IMR-90 (cell line): ENCODE data around the gene DPH3. TPM values are rescaled to one million over a fixed set of nuclear protein-coding genes. Genes with fewer than 3 reads are reported as not detected.

Experiments used
- ATAC-seq: fragments of 200-7000 bp; cut with Tn5 transposase; 2 replicates; pipeline ENCODE4 v1.9.1; 2020; ENCODE audit warnings: low read depth, mild to moderate bottlenecking, moderate library complexity
- BruUV-seq: library from RNA; stranded (reverse); fragments of 400-500 nt; replicated peaks from 2 replicates; lab custom pipeline; 2021; lab: Mats Ljungman, UMichigan
- CTCF ChIA-PET: fragments of 300-600 bp; formaldehyde crosslinking; extraction: SDS; loops from one replicate; lab custom pipeline; 2021; ENCODE audit warnings: antibody characterized with exemption; lab: Yijun Ruan, JAX
- POLR2A ChIA-PET: fragments of 300-600 bp; sonication (Branson Sonifier 250); formaldehyde crosslinking; loops from one replicate; lab custom pipeline; 2022; ENCODE audit warnings: antibody characterized with exemption; ENCODE audit not compliant: unreplicated experiment; lab: Charles Lee
- DNase-seq: peaks from one replicate; pipeline ENCODE4 v3.0.0; 2013
- H2AFZ ChIP-seq: replicated peaks from 2 replicates; pipeline ENCODE3; 2013; ENCODE audit warnings: low read length, mild to moderate bottlenecking; ENCODE audit not compliant: poor library complexity
- H2AK5ac ChIP-seq: 2 replicates; pipeline ENCODE4 v1.6.1; 2013; ENCODE audit warnings: low read depth, low read length, inconsistent platforms
- H2AK9ac ChIP-seq: replicated peaks from 2 replicates; pipeline ENCODE3; 2013; ENCODE audit warnings: mild to moderate bottlenecking, low read depth, low read length, moderate library complexity; ENCODE audit not compliant: poor library complexity
- H2BK120ac ChIP-seq: 2 replicates; pipeline ENCODE4 v1.6.1; 2013; ENCODE audit warnings: low read depth, low read length, inconsistent platforms
- H2BK15ac ChIP-seq: 3 replicates; pipeline ENCODE4 v1.6.1; 2013; ENCODE audit warnings: low read depth, low read length, inconsistent platforms
- H2BK20ac ChIP-seq: 2 replicates; pipeline ENCODE4 v1.6.1; 2013; ENCODE audit warnings: low read depth, mild to moderate bottlenecking, inconsistent platforms, low read length, moderate library complexity
- H2BK5ac ChIP-seq: 2 replicates; pipeline ENCODE4 v1.6.1; 2013; ENCODE audit warnings: mild to moderate bottlenecking, low read depth, low read length, inconsistent platforms; ENCODE audit not compliant: poor library complexity, severe bottlenecking
- H3K14ac ChIP-seq: replicated peaks from 2 replicates; pipeline ENCODE4 v1.6.1; 2013; ENCODE audit warnings: low read depth, low read length, inconsistent platforms
- H3K18ac ChIP-seq: 2 replicates; pipeline ENCODE4 v1.6.1; 2013; ENCODE audit warnings: low read depth, low read length, control low read depth
- H3K23ac ChIP-seq: 2 replicates; pipeline ENCODE4 v1.6.1; 2013; ENCODE audit warnings: low read depth, low read length, inconsistent platforms
- H3K27ac ChIP-seq: 2 replicates; pipeline ENCODE4 v1.5.1; 2013; ENCODE audit warnings: mild to moderate bottlenecking, control low read depth, low read length; ENCODE audit not compliant: insufficient read depth
- H3K27me3 ChIP-seq: 2 replicates; pipeline ENCODE4 v1.6.1; 2013; ENCODE audit warnings: low read length; ENCODE audit not compliant: control insufficient read depth, insufficient read depth
- H3K36me3 ChIP-seq: 2 replicates; pipeline ENCODE4 v1.6.1; 2013; ENCODE audit warnings: low read length, mixed read lengths; ENCODE audit not compliant: control insufficient read depth, insufficient read depth
- H3K4ac ChIP-seq: 2 replicates; pipeline ENCODE4 v1.6.1; 2013; ENCODE audit warnings: low read depth, low read length, inconsistent platforms
- H3K4me1 ChIP-seq: 2 replicates; pipeline ENCODE4 v1.6.1; 2013; ENCODE audit warnings: low read length, mixed read lengths; ENCODE audit not compliant: control insufficient read depth, insufficient read depth
- H3K4me2 ChIP-seq: 2 replicates; pipeline ENCODE4 v1.6.1; 2013; ENCODE audit warnings: low read depth, mild to moderate bottlenecking, control low read depth, low read length, moderate library complexity
- H3K4me3 ChIP-seq: 2 replicates; pipeline ENCODE4 v1.5.1; 2013; ENCODE audit warnings: low read depth, mild to moderate bottlenecking, control low read depth, low read length, moderate library complexity; ENCODE audit not compliant: insufficient read depth
- H3K56ac ChIP-seq: 2 replicates; pipeline ENCODE4 v1.6.1; 2013; ENCODE audit warnings: low read length, inconsistent platforms; ENCODE audit not compliant: insufficient read depth; ENCODE audit errors: extremely low read depth
- H3K79me1 ChIP-seq, 2 experiments: 2 replicates each; pipeline ENCODE4 v1.6.1; 2013; ENCODE audit warnings: low read length in 2 of 2, inconsistent platforms in 1 of 2, low read depth in 1 of 2
- H3K9ac ChIP-seq: 2 replicates; pipeline ENCODE4 v1.6.1; 2013; ENCODE audit warnings: low read depth, low read length, control low read depth
- H3K9me1 ChIP-seq: 2 replicates; pipeline ENCODE4 v1.6.1; 2013; ENCODE audit warnings: low read length, inconsistent platforms; ENCODE audit not compliant: insufficient read depth
- H3K9me3 ChIP-seq: 2 replicates; pipeline ENCODE4 v1.6.1; 2013; ENCODE audit warnings: low read length; ENCODE audit not compliant: control insufficient read depth, insufficient read depth
- H4K20me1 ChIP-seq: 2 replicates; pipeline ENCODE4 v1.6.1; 2013; ENCODE audit warnings: low read length, inconsistent platforms; ENCODE audit not compliant: insufficient read depth
- H4K5ac ChIP-seq: 2 replicates; pipeline ENCODE4 v1.6.1; 2013; ENCODE audit warnings: mild to moderate bottlenecking, low read depth, low read length, control low read depth
- H4K8ac ChIP-seq, 2 experiments: 2 replicates each; pipeline ENCODE4 v1.6.1; 2013; ENCODE audit warnings: low read depth in 2 of 2, low read length in 2 of 2, control low read depth in 1 of 2, inconsistent platforms in 1 of 2
- H4K91ac ChIP-seq: 2 replicates; pipeline ENCODE4 v1.6.1; 2013; ENCODE audit warnings: low read depth, low read length, inconsistent platforms; ENCODE audit not compliant: insufficient read depth
- BHLHE40 ChIP-seq: fragments of 150-350 bp; IDR thresholded peaks from 2 replicates; pipeline ENCODE4 v1.6.1; 2016; ENCODE audit warnings: mild to moderate bottlenecking, low read depth, low read length
- CEBPB ChIP-seq: IDR thresholded peaks from 2 replicates; pipeline ENCODE4 v1.6.1; 2012; ENCODE audit warnings: low read depth, low read length, improper control_type of control experiment
- CHD1 ChIP-seq: IDR thresholded peaks from 2 replicates; pipeline ENCODE4 v1.6.1; 2012; ENCODE audit warnings: low read depth, low read length, improper control_type of control experiment
- CTCF ChIP-seq: conservative IDR thresholded peaks from 2 replicates; pipeline ENCODE4 v1.5.1; 2012; ENCODE audit warnings: mild to moderate bottlenecking, low read depth, low read length, improper control_type of control experiment
- ELK1 ChIP-seq: fragments of 150-350 bp; IDR thresholded peaks from 2 replicates; pipeline ENCODE4 v1.6.1; 2016; ENCODE audit warnings: low read depth, mild to moderate bottlenecking, low read length, moderate library complexity, borderline replicate concordance
- FOS ChIP-seq: fragments of 150-350 bp; IDR thresholded peaks from 2 replicates; pipeline ENCODE4 v1.6.1; 2016; ENCODE audit warnings: low read depth, low read length
- MAZ ChIP-seq: IDR thresholded peaks from 2 replicates; pipeline ENCODE4 v1.6.1; 2012; ENCODE audit warnings: low read depth, mild to moderate bottlenecking, low read length, improper control_type of control experiment, moderate library complexity, borderline replicate concordance
- MXI1 ChIP-seq: IDR thresholded peaks from 2 replicates; pipeline ENCODE4 v1.6.1; 2012; ENCODE audit warnings: low read depth, mild to moderate bottlenecking, low read length, moderate library complexity, borderline replicate concordance
- NFE2L2 ChIP-seq: fragments of 150-350 bp; IDR thresholded peaks from 2 replicates; pipeline ENCODE4 v1.6.1; 2016; ENCODE audit warnings: low read depth, mild to moderate bottlenecking, low read length
- POLR2A ChIP-seq: IDR thresholded peaks from 2 replicates; pipeline ENCODE4 v1.6.1; 2012; ENCODE audit warnings: mild to moderate bottlenecking, low read depth, low read length
- RAD21 ChIP-seq: IDR thresholded peaks from 2 replicates; pipeline ENCODE4 v1.6.1; 2012; ENCODE audit warnings: low read length, improper control_type of control experiment
- RCOR1 ChIP-seq: IDR thresholded peaks from 2 replicates; pipeline ENCODE4 v1.6.1; 2012; ENCODE audit warnings: mild to moderate bottlenecking, low read length, improper control_type of control experiment; ENCODE audit not compliant: insufficient replicate concordance
- USF2 ChIP-seq: fragments of 150-350 bp; IDR thresholded peaks from 2 replicates; pipeline ENCODE4 v1.6.1; 2017; ENCODE audit warnings: mild to moderate bottlenecking, antibody characterized with exemption, low read length, low read depth
- WGBS, 2 experiments: methylation state at CpG; one replicate each; pipeline versions ENCODE4 v1.1.5 to v1.1.7; 2013; ENCODE audit warnings: missing lambda C conversion rate in 2 of 2; ENCODE audit not compliant: insufficient read length in 1 of 2; ENCODE audit errors: extremely low coverage in 2 of 2; 5-methylcytosine and 5-hydroxymethylcytosine counted together
- dilution Hi-C: fragments of 300-500 bp; cut with HindIII; formaldehyde crosslinking; loops from one replicate; pipeline ENCODE4 v1.14.3; 2018; ENCODE audit warnings: low sequenced_read_pairs; ENCODE audit not compliant: unreplicated experiment
- in situ Hi-C: fragments of 300-500 bp; cut with MboI; formaldehyde crosslinking; loops from 3 replicates; pipeline ENCODE4 v1.14.3; 2019; ENCODE audit warnings: low sequenced_read_pairs, inconsistent platforms, mixed read lengths
- intact Hi-C: fragments of 100-400 bp; cut with micrococcal nuclease; formaldehyde crosslinking; loops from 2 replicates; pipeline ENCODE4 v1.10.0; 2022
- polyA plus RNA-seq, 3 experiments: library from polyadenylated mRNA; depleted of rRNA; stranded (reverse); fragments of >200 nt; gene quantifications; 2 replicates each; pipeline ENCODE4 v1.2.3, GENCODE V29; 2012; ENCODE audit warnings: low replicate concordance in 1 of 3
- total RNA-seq: library from RNA; depleted of rRNA; stranded (reverse); fragments of >200 nt; gene quantifications from 2 replicates; pipeline ENCODE4 v1.2.3, GENCODE V29; 2012

Gene DPH3
- total and polyA plus RNA-seq, 2 of the 4 experiments (the other 2 are of a cell fraction): 12.9 to 32.1 TPM

- H3K4ac ChIP-seq: no peak overlapping the region
- no peak overlapping the region for H3K56ac ChIP-seq
- no peaks in the 10 kb centered on the region for H3K27me3 ChIP-seq
- no peak overlapping the region for H2BK20ac ChIP-seq
- H2AK5ac ChIP-seq: no peak overlapping the region
- ChIA-PET POLR2A (no interaction called here), CTCF (interaction anchor here (1.5 kb wide), 1 partner anchor 221 kb away, joined by 4 read pairs; no protein-coding TSS in a partner anchor)
- no peaks in the 10 kb centered on the region for H4K20me1 ChIP-seq
- ATAC-seq: peak; percentile 42; the same call in 1 of the 2 replicates
- no peak for DNase-seq
- H3K4me2 ChIP-seq: no peak overlapping the region
- H4K8ac ChIP-seq: no peak overlapping the region
- H2BK120ac ChIP-seq: no peak overlapping the region
- H4K91ac ChIP-seq: no peak overlapping the region
- H3K79me1 ChIP-seq: no peaks in the 10 kb centered on the region
- no peak overlapping the region for H3K18ac ChIP-seq
- no peak overlapping the region for H2BK15ac ChIP-seq
- no peak overlapping the region for H3K14ac ChIP-seq
- no peak overlapping the region for H4K5ac ChIP-seq
- no TSS peak for BruUV-seq
- H2BK5ac ChIP-seq: no peak overlapping the region
- no peak overlapping the region for H2AK9ac ChIP-seq
- H3K9ac ChIP-seq: no peak overlapping the region
- in situ Hi-C loops: loop anchor here (25.0 kb wide), 3 partner anchors 592 to 942 kb away; partner anchors contain the start of gene PLCL2
- H3K36me3 ChIP-seq: peaks cover 4% of the 10 kb centered on the region; the same call in 1 of the 2 replicates
- H3K27ac ChIP-seq: no peak overlapping the region
- no peak overlapping the region for H2AFZ ChIP-seq
- no peak overlapping the region for H3K23ac ChIP-seq
- no peak overlapping the region for H3K4me3 ChIP-seq
- H3K4me1 ChIP-seq: no peaks in the 10 kb centered on the region; the same call in 1 of the 2 replicates
- intact Hi-C loops: no loop called here
- no peaks in the 10 kb centered on the region for H3K9me3 ChIP-seq
- dilution Hi-C loops: loop anchor here (25.0 kb wide), 1 partner anchor 242 kb away; no protein-coding TSS in a partner anchor
- TF ChIP-seq RAD21 (no peak), CHD1 (no peak), CTCF (no peak), FOS (no peak), ELK1 (no peak), USF2 (no peak), MXI1 (no peak), RCOR1 (no peak), CEBPB (no peak), BHLHE40 (no peak), MAZ (no peak), POLR2A (no peak), NFE2L2 (no peak)
- H3K9me1 ChIP-seq: no peaks in the 10 kb centered on the region
- WGBS, 2 experiments: no CpG with 5 or more reads among the region's 5 CpGs
Measured at GRCh38 chr3:16294844-16295243, 30.1 kb upstream of the DPH3 start.
